ENCODE measurements around the gene C17orf113. TPM values are rescaled to one million over a fixed set of nuclear protein-coding genes. Genes with fewer than 3 reads are reported as not detected.

The C17orf113 gene
- total RNA-seq, 4 donors from 2014 or later = 0.27 to 1.4 (median 0.58) TPM

GRCh38 chr17:42087736-42088705, 37.6 kb upstream of the C17orf113 start:
- H3K27me3 ChIP-seq = peaks cover 65% of the 10 kb centered on the region
- no peak for TF ChIP-seq CTCF (IDR thresholded peaks at IDR 0.05)
- no peak for TF ChIP-seq POLR2AphosphoS5 (IDR thresholded peaks at IDR 0.05)
- TF ChIP-seq EP300 (IDR thresholded peaks at IDR 0.05) = no peak
- TF ChIP-seq POLR2A (IDR thresholded peaks at IDR 0.05) = no peak
- no peak overlapping the region for H3K27ac ChIP-seq
- H3K36me3 ChIP-seq = no peaks in the 10 kb centered on the region
- no peak for ATAC-seq
- WGBS, 2 donors (ENCODE audit: low coverage in 1 of 2) = 65 to 78% methylated on average over 5 to 6 of the region's 20 CpGs
- peak overlapping the region in 1 of 2 donors; percentile 19 for H3K4me3 ChIP-seq
- H3K9me3 ChIP-seq = no peaks in the 10 kb centered on the region
- no peaks in the 10 kb centered on the region for H3K4me1 ChIP-seq

- no peaks in the 10 kb centered on the region for H3K36me3 ChIP-seq
- WGBS, 2 donors (ENCODE audit: low coverage in 1 of 2) = 56 to 69% methylated on average over 6 to 7 of the region's 7 CpGs
Measured at GRCh38 chr17:42087042-42087701, 36.8 kb upstream of the C17orf113 start.

GRCh38 chr17:42081516-42082129, 31.2 kb upstream of the C17orf113 start:
- no peak for TF ChIP-seq POLR2A (IDR thresholded peaks at IDR 0.05)
- TF ChIP-seq CTCF (IDR thresholded peaks at IDR 0.05) = no peak
- no peak for TF ChIP-seq EP300 (IDR thresholded peaks at IDR 0.05)
- TF ChIP-seq POLR2AphosphoS5 (IDR thresholded peaks at IDR 0.05) = no peak

More at GRCh38 chr17:42087042-42087701, 36.8 kb upstream of the C17orf113 start:
- H3K4me3 ChIP-seq = no peak overlapping the region
- H3K27me3 ChIP-seq = peaks cover 58% of the 10 kb centered on the region
- no peak for ATAC-seq
- H3K4me1 ChIP-seq = no peaks in the 10 kb centered on the region
- no peaks in the 10 kb centered on the region for H3K9me3 ChIP-seq
- H3K27ac ChIP-seq = no peak overlapping the region
- TF ChIP-seq POLR2A (IDR thresholded peaks at IDR 0.05) (no peak), EP300 (IDR thresholded peaks at IDR 0.05) (no peak)

GRCh38 chr17:42079541-42079940, 29.1 kb upstream of the C17orf113 start:
- Histone ChIP-seq H3K27ac (no peak overlapping the region), H3K27me3 (peaks cover 19% of the 10 kb centered on the region), H3K4me3 (no peak overlapping the region), H3K9me3 (no peaks in the 10 kb centered on the region), H3K36me3 (no peaks in the 10 kb centered on the region), H3K4me1 (no peaks in the 10 kb centered on the region)
- 67 to 71% methylated on average over 2 of the region's 2 CpGs for WGBS, 2 donors (ENCODE audit: low coverage in 1 of 2)
- TF ChIP-seq POLR2A (IDR thresholded peaks at IDR 0.05) (no peak), POLR2AphosphoS5 (IDR thresholded peaks at IDR 0.05) (no peak), CTCF (IDR thresholded peaks at IDR 0.05) (no peak), EP300 (IDR thresholded peaks at IDR 0.05) (no peak)
- ATAC-seq = no peak

More at GRCh38 chr17:42081516-42082129, 31.2 kb upstream of the C17orf113 start:
- Histone ChIP-seq H3K27ac (no peak overlapping the region), H3K4me1 (no peaks in the 10 kb centered on the region), H3K36me3 (no peaks in the 10 kb centered on the region), H3K27me3 (peaks cover 32% of the 10 kb centered on the region), H3K9me3 (no peaks in the 10 kb centered on the region), H3K4me3 (no peak overlapping the region)
- WGBS, 2 donors (ENCODE audit: low coverage in 1 of 2) = 82 to 92% methylated on average over 3 to 7 of the region's 9 CpGs
- no peak for ATAC-seq

GRCh38 chr17:42078396-42079043, 28.1 kb upstream of the C17orf113 start:
- H3K4me1 ChIP-seq = no peaks in the 10 kb centered on the region
- no peaks in the 10 kb centered on the region for H3K9me3 ChIP-seq
- TF ChIP-seq POLR2A (IDR thresholded peaks at IDR 0.05) (no peak), EP300 (IDR thresholded peaks at IDR 0.05) (no peak)
- H3K36me3 ChIP-seq = no peaks in the 10 kb centered on the region
- no peak overlapping the region for H3K27ac ChIP-seq
- ATAC-seq = no peak
- no peak overlapping the region for H3K4me3 ChIP-seq
- H3K27me3 ChIP-seq = peaks cover 29% of the 10 kb centered on the region
- WGBS, 2 donors (ENCODE audit: low coverage in 1 of 2) = 48 to 52% methylated on average over 4 to 8 of the region's 8 CpGs
